Measurements from ENCODE around the gene HOXD13.

Gene HOXD13

DNA sequence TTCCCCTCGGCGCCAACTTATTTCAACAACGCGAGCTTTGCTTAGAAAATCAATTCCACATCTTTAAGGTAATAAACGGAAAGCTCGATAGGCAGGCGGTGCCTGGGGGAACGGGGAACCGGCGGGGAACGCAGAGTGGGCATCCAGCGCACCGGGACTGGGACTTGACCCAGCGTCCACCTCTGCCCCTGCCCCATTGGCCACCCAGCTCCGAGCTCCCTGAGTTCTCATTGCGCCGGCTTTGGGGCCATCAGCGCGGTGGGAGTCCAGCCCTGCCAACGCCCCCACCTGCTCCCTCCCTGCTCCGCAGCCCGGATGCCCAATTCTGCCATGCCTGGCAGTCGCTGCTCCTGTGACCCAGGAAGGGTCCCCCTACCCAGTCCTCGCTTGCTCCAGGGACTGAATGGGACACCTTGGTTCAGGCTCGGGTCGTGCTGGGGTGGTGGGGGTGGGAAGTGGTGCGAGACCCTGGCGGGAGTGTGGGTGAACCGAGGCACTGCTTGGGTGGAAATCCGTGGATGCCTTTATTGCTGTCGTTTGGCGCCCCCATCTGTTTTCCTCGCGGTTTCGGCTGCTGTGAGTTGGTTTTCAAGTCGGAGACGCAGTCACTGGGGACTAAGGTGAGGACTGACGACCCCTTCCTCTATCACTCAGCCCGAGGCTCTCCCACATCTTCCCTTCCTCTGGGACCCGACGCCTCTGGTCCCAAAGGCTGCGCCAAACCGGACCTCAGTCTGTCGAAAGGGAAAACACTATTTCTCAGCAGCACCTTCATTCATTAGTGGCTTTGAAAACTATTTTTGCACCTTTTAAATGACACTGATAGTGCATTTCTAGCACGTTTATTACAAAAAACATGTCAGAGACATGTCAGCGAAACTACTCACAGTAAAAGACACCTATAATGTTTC lies 6.4 kb upstream of the HOXD13 start:
- Histone ChIP-seq H3K27me3 (ENCODE audit: control insufficient read depth, low read length) (peaks cover 25% of the 10 kb centered on the region), H3F3A (ENCODE audit: control insufficient read depth, insufficient read depth) (no peaks in the 10 kb centered on the region), H3K4me2 (ENCODE audit: low read length) (no peak overlapping the region), H3K4me3 (ENCODE audit: low read length) (no peak overlapping the region), H3K9me3 (ENCODE audit: control insufficient read depth, insufficient read depth, low read length) (peaks cover 1% of the 10 kb centered on the region; the same call in 1 of the 2 replicates), H3K27ac (ENCODE audit: low read depth, low read length) (no peak overlapping the region), H3K9me2 (replicated peaks; ENCODE audit: control insufficient read depth, low read length) (no peaks in the 10 kb centered on the region), H3K79me2 (ENCODE audit: control insufficient read depth, low read length) (no peaks in the 10 kb centered on the region), H3K36me3 (ENCODE audit: control insufficient read depth, low read length) (no peaks in the 10 kb centered on the region), H3K4me1 (ENCODE audit: control insufficient read depth, low read length) (no peaks in the 10 kb centered on the region), H4K20me1 (ENCODE audit: control insufficient read depth, insufficient read depth, low read depth, low read length) (no peaks in the 10 kb centered on the region)
- no peak for TF ChIP-seq EZH2phosphoT487 (IDR thresholded peaks at IDR 0.05; ENCODE audit: borderline replicate concordance, low read length)
- TF ChIP-seq, protein P1, sequence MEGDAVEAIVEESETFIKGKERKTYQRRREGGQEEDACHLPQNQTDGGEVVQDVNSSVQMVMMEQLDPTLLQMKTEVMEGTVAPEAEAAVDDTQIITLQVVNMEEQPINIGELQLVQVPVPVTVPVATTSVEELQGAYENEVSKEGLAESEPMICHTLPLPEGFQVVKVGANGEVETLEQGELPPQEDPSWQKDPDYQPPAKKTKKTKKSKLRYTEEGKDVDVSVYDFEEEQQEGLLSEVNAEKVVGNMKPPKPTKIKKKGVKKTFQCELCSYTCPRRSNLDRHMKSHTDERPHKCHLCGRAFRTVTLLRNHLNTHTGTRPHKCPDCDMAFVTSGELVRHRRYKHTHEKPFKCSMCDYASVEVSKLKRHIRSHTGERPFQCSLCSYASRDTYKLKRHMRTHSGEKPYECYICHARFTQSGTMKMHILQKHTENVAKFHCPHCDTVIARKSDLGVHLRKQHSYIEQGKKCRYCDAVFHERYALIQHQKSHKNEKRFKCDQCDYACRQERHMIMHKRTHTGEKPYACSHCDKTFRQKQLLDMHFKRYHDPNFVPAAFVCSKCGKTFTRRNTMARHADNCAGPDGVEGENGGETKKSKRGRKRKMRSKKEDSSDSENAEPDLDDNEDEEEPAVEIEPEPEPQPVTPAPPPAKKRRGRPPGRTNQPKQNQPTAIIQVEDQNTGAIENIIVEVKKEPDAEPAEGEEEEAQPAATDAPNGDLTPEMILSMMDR (IDR thresholded peaks at IDR 0.05; ENCODE audit: low read depth, low read length, poor library complexity, severe bottlenecking), result peak; percentile 44

DNA sequence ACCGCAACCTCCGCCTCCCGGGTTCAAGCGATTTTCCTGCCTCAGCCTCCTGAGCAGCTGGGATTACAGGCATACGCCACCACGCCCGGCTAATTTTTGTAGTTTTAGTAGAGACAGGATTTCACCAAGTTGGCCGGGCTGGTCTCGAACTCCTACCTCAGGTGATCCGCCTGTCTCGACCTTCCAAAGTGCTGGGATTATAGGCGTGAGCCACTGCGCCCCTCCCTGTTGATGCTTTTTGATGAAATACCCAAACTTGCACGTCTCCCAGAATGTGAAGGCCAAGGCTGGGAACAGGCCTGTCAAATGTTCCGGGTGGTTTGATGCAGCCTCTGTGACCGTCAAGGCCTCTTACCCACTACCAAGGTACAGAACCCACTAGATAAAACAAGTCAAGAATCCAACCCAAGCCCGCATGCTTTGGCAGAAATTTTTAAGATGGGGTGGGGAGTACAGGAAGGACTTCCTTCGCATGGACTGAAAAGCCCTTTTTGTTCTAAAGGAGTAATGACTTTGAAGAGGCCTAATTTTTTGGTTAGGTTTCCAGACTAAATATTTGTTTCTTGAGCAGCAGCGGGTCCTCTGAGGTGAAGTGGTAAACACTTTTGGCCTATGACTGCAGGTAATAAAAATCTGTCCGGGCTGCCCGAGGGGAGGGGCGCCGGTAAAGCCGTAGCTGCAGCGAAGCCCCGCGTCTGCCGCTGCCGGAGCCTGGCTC lies 5.0 kb upstream of the HOXD13 start:
- H3K4me2 ChIP-seq (ENCODE audit: low read length), result no peak overlapping the region
- no peaks in the 10 kb centered on the region for H3K4me1 ChIP-seq (ENCODE audit: control insufficient read depth, low read length)
- no peaks in the 10 kb centered on the region for H3K9me2 ChIP-seq (replicated peaks; ENCODE audit: control insufficient read depth, low read length)
- no peaks in the 10 kb centered on the region for H3K9me3 ChIP-seq (ENCODE audit: control insufficient read depth, insufficient read depth, low read length)
- TF ChIP-seq, protein P1 (IDR thresholded peaks at IDR 0.05; ENCODE audit: low read depth, low read length, poor library complexity, severe bottlenecking), result no peak
- TF ChIP-seq EZH2phosphoT487 (IDR thresholded peaks at IDR 0.05; ENCODE audit: borderline replicate concordance, low read length), result no peak
- H3K79me2 ChIP-seq (ENCODE audit: control insufficient read depth, low read length), result no peaks in the 10 kb centered on the region
- H3K36me3 ChIP-seq (ENCODE audit: control insufficient read depth, low read length), result no peaks in the 10 kb centered on the region
- no peaks in the 10 kb centered on the region for H3F3A ChIP-seq (ENCODE audit: control insufficient read depth, insufficient read depth)
- H4K20me1 ChIP-seq (ENCODE audit: control insufficient read depth, insufficient read depth, low read depth, low read length), result no peaks in the 10 kb centered on the region
- no peak overlapping the region for H3K27ac ChIP-seq (ENCODE audit: low read depth, low read length)
- H3K4me3 ChIP-seq (ENCODE audit: low read length), result no peak overlapping the region
- peaks cover 29% of the 10 kb centered on the region for H3K27me3 ChIP-seq (ENCODE audit: control insufficient read depth, low read length)

DNA sequence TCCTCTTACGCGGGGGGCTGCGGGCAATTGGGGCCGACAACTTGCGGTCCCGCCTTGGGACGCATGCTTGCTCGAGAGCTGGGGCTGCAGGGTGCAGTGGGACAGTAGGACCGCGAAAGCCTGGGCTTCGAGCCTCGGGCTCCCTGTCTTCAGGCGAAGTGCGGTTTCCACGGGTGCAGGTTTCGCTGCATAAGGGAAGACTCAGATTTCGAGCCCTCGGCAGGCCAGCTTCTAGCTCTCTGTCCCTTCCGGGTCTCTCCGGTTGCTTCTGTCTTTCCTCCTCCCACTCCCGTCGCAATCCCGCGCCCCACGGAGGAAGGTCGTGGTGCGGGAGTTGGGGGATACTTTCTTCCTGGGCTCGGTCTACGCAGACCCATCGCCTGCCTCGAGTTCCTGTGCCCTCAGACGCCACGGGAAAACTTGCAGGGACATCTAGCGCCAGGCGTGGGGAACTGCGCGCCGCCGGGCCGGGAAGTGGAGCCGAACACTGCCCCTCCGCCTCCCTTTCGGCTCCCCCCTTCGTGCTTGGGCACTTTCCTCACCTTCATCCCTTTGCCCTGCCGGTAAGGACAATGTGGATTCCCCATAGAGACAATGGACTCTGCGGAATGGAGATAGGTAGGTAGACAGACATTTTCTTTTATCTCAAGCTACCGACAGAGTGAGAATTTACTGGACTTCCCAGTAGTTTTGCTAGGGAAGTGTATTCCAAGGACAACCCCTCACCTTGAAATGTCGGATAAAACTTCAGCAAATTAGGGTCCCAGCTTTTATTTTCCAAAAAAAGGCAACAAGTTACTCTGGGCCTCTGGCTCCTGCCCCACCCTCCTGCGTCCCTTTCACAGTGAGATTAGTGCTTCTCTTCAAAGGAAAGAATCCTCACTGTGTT lies 4.2 kb upstream of the HOXD13 start:
- no peaks in the 10 kb centered on the region for H3K9me2 ChIP-seq (replicated peaks; ENCODE audit: control insufficient read depth, low read length)
- no peaks in the 10 kb centered on the region for H3K4me1 ChIP-seq (ENCODE audit: control insufficient read depth, low read length)
- H3K36me3 ChIP-seq (ENCODE audit: control insufficient read depth, low read length), result no peaks in the 10 kb centered on the region
- no peaks in the 10 kb centered on the region for H4K20me1 ChIP-seq (ENCODE audit: control insufficient read depth, insufficient read depth, low read depth, low read length)
- no peaks in the 10 kb centered on the region for H3K9me3 ChIP-seq (ENCODE audit: control insufficient read depth, insufficient read depth, low read length)
- TF ChIP-seq, protein P1 (IDR thresholded peaks at IDR 0.05; ENCODE audit: low read depth, low read length, poor library complexity, severe bottlenecking), result peak; percentile 61
- no peak for TF ChIP-seq EZH2phosphoT487 (IDR thresholded peaks at IDR 0.05; ENCODE audit: borderline replicate concordance, low read length)
- no peak overlapping the region for H3K27ac ChIP-seq (ENCODE audit: low read depth, low read length)
- no peaks in the 10 kb centered on the region for H3F3A ChIP-seq (ENCODE audit: control insufficient read depth, insufficient read depth)
- H3K4me3 ChIP-seq (ENCODE audit: low read length), result no peak overlapping the region
- H3K27me3 ChIP-seq (ENCODE audit: control insufficient read depth, low read length), result peaks cover 29% of the 10 kb centered on the region
- no peaks in the 10 kb centered on the region for H3K79me2 ChIP-seq (ENCODE audit: control insufficient read depth, low read length)
- H3K4me2 ChIP-seq (ENCODE audit: low read length), result 0 out of 2 replicates have a peak overlapping the region, but pooled peaks have one; percentile 11
